C4-2B (cell line): ENCODE data around the gene DSC1.

Source experiments
- ZFX ChIP-seq: fragments of 450-650 bp; IDR thresholded peaks from 2 replicates; pipeline ENCODE4 v1.6.1; 2017
- TF ChIP-seq, protein P1 (sequence below): fragments of 450-650 bp; conservative IDR thresholded peaks from 2 replicates; pipeline ENCODE4 v1.5.1; 2017; ENCODE audit warnings: mild to moderate bottlenecking

- TF ChIP-seq, protein P1, sequence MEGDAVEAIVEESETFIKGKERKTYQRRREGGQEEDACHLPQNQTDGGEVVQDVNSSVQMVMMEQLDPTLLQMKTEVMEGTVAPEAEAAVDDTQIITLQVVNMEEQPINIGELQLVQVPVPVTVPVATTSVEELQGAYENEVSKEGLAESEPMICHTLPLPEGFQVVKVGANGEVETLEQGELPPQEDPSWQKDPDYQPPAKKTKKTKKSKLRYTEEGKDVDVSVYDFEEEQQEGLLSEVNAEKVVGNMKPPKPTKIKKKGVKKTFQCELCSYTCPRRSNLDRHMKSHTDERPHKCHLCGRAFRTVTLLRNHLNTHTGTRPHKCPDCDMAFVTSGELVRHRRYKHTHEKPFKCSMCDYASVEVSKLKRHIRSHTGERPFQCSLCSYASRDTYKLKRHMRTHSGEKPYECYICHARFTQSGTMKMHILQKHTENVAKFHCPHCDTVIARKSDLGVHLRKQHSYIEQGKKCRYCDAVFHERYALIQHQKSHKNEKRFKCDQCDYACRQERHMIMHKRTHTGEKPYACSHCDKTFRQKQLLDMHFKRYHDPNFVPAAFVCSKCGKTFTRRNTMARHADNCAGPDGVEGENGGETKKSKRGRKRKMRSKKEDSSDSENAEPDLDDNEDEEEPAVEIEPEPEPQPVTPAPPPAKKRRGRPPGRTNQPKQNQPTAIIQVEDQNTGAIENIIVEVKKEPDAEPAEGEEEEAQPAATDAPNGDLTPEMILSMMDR = no peak
- no peak for TF ChIP-seq ZFX
These were observed 59.2 kb downstream of the DSC1 start for GRCh38 chr18:31103423-31103822.
